GM18502 (cell line): ENCODE measurements around the gene EIF1.
"Not testable (repeated sequence)": the region's sequence is repeated elsewhere in the genome, so short reads cannot be mapped to it uniquely, and the experiment has no call there.

ENCODE experiments used
- ATAC-seq: cut with Tn5 transposase; IDR thresholded peaks from one replicate; pipeline ENCODE4 v1.9.1; 2021; ENCODE audit warnings: mild to moderate bottlenecking; ENCODE audit not compliant: unreplicated experiment, poor library complexity

Gene EIF1

DNA sequence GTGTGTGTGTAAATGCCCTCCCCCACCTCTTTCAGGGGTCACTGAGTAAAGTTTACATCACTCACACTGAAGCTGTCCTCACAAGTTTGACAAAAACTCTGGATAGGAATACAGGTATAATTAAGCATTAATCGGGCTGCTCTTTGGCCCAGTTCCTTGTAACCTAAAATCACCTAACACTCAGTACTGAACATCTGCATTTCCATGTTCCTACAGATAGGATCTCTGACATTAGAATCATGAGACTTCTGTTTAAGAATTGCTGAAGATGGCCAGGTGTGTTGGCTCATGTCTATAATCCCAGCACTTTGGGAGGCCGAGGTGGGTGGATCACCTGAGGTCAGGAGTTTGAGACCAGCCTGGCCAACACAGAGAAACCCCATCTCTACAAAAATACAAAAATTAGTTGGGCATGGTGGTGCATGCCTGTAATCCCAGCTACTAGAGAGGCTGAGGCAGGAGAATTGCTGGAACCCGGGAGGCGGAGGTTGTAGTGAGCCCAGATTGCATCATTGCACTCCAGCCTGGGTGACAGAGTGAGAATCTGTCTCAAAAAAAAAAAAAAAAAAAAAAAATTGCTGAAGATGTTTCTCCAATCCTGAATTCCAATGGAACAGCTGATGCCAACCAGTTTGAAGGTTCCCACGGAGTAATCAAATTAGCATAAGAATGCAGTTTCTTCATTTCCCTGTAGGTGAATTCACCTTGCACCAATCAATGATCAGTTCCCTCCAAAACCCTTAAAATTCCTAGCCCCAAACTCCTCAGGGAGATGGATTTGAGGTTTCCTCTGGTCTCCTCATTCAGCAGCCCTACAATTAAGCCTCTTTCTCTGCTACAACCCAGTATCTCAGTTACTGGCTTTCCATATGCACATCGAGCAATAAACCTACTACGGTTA lies 13.3 kb upstream of the EIF1 start:
- ATAC-seq, result not testable (repeated sequence)

DNA sequence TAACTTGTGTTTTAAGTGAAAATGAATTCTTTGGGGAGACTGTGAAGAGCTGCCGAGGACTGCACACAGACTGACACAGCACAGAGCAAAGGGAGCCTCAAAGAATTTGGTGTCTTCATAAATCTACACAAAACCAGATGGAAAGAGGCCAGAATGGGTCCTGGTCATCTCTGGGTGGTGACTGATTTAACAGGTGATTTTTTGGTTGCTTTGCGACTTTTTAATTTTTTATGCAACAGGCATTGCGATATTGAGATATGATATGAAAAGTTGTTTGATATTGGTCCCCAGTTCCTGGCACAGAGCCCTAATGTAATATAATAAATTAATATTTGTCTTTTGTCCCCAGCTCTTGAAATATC lies 12.6 kb upstream of the EIF1 start:
- no peak for ATAC-seq

DNA sequence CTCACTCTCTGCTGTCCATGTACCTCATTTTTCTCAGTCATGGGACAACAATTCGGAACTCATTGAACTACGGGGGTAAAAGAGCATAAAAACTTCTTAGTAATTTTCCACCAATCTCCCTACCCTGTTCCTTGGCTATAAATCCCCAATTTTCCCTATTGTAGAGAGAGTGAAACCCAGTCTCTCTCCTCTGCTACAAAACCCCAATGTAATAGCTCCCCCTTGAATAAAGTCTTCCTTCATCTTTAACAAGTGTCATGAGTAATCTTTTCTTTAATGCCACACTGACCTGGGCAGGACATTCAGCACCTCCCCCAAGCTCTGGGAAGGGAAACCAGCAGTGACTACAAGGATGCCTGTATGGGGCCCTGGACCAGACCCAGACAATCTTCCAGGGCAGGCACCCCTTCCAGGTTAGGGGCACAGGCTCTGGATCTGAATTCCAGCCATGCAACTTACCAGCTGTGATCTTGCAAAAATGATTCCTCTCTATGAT lies 10.2 kb upstream of the EIF1 start:
- peak; percentile 22 for ATAC-seq

DNA sequence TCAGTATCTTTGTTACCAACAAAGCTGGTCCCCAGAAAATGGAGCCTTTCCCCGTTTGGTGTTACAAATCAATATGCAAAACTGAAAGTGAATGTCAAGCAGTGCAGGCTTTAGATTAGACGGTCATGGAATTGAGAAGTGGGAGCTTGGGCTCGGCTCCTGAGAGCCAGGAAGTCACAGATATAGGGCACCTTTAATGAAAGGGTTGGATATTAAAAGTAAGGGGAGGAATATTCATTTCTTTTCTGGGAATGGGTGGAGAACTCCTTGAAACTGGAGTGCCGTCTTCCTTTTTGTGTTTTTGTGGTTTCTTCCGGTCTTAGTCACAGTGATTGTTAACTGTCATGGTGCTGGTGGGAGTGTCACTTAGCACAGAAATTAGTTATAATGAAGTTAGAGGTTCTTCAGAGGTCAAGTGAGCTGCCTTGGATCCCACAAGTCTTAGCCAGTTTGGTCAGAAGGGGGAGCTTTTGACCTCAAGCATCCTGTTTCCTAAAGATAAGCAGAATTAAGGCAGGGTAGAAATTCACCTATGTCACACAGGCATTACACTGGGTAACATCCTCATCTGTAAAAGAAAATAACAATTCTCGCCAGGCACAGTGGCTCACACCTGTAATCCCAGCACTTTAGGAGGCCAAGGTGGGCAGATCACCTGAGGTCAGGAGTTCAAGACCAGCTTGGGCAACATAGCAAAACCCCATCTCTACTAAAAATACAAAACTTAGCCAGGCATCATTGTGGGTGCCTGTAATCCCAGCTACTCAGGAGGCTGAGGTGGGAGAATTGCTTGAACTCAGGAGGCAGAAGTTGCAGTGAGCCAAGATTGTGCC lies 9.6 kb upstream of the EIF1 start:
- ATAC-seq, result peak; percentile 69

DNA sequence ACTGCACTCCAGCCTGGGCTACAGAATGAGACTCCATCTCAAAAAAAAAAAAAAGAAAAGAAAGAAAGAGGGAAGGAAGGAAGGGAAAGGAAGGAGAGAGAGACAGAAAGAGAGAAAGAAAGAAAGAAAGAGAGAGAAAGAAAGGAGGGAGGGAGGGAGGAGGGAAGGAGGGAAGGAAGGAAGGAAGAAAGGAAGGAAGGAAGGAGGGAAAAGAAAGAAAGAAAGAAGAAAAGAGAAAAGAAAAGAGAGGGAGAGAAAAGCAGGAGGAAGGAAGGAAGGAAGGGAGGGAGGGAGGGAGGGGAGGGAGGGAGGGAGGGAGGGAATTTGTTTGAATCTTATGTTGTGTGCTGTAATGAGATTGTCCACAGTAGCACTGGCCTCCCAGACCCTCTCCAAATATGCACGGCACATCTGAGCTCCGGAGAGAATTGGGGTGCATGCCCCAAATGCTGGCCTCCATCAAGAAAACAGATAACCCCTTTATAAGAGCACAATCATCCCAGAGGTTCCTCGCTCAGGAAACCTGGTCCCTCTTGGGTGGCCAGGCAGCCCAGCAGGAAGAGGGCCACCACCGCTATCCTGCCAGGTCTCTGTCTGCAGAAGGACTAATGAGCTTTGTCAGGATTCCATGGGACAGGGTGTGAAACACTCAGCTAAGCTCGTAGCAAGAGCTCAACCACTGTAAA lies 8.8 kb upstream of the EIF1 start:
- ATAC-seq, result no peak

DNA sequence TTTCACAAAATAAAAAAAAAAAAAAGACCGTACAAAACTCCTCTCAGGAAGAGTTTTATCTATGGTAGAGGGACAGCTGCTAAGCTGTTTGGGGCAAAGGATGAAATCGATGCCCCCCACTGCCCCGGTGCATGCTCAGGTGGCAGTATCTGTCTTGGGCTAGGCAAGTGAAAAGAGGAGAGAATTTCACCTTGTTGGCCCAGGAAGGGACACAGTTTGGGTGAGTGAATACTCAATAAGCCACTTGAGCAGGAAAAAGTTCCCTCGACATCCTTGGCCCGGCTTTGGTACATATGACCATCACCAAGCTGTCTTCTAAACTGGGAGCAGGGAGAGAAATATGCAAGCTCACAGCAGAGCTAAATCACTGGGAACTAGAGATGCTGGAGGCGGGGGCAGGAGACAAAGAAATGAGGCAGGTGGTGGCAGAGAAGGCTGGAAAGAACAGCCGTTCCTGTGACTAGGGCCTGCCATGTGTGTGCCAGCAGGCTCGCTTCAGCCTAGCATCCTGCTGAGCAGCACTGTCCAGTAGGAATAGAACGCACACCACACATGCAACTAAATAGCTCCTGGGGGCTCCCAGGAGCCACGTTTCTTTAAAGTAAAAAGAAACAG lies 8.2 kb upstream of the EIF1 start:
- ATAC-seq, result no peak

DNA sequence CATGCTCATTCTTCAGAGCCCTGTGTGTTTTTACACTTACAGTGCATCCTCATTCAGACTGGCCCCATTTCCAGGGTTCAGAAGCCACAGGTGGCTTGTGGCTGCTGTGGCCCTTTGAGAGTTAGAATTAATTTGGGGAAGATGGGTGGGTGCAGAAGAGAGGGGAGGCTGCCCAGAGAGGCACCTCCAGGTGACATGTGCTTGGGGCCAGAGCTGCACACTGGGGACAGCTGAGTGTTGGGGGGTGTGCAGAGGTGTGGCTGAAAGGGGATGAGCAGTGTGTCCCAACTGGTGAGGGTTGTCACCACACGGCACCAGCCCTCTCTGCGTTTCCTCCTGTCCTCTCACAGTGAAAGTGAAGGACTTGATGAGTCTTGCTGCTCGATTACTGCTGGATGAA lies 6.9 kb upstream of the EIF1 start:
- ATAC-seq, result no peak

DNA sequence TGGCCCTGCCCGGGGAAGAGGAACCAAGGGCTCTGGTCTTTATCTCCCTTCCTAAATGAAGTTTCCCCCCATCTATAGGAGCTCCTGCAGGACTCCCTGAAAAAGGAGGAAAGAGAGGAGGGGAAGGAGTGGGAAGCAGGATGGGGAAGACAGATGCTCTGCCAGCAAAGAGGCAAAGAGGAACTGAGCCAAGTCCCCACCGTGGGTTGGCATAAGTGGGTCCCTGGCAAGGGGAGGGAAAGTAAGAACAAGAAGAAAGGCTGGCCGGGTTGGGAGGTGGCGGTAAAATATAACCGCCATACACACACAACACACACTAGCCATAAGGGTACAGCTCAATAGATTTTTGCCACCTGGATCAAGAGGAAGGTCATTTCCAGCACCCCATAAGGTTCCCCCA lies 6.1 kb upstream of the EIF1 start:
- ATAC-seq, result no peak

DNA sequence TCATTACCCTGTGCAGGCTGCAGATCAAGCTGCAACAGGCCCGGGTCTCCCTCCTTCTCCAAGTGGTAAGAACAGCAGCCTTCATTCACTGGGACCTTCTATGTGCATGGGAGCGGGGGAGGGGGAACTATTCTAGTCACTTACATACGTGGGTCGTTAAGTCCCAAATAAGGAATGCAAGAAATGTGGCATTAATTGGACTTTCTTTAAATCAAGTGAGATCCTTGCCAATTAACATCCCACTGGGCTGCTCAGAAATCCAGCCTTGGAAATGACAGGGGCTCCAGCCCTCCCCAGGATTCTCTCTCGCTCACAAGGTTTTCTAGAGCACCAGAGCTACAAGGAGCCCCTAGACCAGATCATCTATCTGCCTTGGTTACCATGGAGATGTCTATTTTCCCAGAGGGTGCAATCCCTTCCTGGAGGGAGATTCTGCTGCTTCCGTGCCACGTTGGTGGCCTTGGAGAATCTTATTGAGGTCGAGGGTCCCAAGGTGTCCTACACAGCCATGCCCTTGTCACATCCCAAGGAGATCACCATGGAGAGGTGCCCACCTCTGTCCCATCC lies 5.2 kb upstream of the EIF1 start:
- no peak for ATAC-seq

DNA sequence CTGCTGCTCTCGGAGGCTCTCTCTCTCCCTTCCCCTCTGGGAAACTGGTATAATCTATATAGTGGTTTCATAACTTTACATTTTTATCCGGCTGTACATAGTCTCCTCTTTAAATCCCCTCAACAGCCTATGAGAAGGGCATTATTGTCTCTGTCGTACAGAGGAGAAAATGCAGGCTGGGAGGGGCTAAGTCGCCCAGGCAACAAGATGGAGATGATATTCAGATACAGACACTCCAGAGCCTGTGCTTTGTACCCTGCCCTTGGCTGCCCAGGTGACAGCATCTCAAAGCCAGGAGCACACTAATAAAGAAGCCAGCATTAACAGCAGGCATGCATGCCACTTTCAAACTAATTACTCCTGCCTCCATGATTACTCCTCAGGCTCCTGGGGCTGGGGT lies 4.7 kb upstream of the EIF1 start:
- ATAC-seq, result no peak

DNA sequence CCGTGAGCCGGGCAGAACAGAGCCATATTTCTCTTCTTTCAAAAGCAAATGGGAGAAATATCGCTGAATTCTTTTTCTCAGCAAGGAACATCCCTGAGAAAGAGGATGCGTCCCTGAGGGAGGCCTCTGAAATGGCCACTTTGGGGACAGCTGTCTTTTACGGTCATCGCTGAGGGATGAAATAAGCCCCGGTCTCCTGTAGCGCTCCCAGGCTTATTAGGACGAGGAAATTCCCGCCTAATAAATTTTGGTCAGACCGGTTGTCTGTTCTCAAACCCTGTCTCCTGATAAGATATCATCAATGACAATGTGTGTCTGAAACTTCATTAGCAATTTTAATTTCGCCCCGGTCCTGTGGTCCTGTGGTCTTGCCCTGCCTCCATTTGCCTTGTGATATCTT lies 2.9 kb upstream of the EIF1 start:
- ATAC-seq, result not testable (repeated sequence)

DNA sequence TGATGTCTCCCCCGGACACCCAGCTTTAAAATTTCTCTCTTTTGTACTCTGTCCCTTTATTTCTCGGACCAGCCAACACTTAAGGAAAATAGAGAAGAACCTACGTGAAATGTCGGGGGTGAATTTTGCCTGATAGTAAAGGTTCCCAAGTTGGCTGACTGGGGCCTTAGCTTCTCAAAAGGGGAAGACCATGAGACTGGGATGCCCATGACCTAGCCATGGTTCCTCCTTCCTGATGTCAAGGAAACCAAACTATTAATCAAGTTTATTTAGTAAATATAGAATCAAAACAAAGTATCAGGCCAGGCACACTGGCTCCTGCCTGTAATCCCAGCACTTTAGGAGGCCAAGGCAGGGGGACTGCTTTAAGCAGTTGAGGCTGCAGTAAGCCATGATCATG lies 2.4 kb upstream of the EIF1 start:
- ATAC-seq, result no peak

DNA sequence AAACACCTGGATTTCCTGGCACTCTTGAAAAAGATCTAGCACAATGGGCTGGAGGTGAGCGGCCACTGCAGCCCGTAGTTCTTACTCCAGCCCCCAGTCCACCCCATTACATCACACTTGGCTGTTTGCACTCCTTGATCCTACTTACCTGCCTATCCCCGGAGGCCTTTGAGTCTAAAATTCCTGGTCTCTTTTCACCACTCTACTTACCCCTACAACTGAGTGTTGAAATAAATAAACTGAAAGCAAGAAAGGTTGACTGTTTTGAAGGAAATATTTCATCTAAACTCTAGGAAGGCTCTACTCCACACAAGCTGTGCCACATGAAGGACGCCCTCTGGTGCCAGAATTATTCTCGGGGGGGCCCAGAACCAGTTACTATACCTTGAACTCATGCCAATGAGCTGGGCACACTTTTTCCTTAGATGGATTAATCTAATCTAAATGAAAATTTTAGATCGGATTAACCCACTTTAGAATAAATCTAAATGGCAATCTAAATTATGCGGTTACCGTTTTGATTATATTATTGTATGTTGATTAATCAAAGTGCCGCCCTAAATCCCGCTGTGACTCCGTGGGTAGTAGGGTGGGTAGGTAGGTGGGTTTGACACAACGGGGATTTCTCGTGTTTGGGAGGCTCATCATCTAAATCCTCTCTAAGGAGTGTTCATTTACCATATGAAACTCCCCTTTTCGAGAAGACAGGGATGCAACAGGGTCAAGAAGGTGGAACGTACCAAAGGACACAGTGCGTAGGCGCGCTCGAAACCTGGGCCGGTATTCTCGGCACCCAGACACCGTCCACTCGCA lies 651 bp upstream of the EIF1 start:
- peak; percentile 5 for ATAC-seq

DNA sequence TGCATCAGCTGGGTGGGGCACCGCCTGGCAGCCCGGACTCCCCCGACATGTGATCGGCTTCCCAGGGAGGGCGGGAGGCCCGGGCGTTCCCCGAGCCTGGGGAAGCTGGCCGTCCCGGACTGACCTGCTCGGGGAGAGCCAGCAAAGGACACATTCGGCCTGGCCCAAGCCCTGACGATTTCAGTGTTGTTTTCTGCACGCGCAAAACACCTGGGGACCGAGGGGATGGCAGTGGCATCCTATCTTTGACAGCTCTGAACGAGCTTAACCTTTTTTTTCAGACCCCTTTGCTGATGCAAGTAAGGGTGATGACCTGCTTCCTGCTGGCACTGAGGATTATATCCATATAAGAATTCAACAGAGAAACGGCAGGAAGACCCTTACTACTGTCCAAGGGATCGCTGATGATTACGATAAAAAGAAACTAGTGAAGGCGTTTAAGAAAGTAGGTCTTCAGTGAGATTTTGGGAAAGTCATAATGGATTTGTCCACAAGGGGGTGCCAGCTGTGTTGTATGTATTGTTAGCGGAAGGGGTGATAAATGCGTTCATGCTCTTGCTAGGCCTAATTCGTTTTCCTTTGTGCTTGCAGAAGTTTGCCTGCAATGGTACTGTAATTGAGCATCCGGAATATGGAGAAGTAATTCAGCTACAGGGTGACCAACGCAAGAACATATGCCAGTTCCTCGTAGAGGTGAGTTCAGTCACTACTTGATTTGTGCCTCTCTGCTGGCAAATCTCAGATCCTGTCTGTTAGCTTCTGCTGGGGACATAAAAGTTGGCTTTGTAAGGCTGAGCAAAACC lies 1.0 kb downstream of the EIF1 start:
- no peak for ATAC-seq

DNA sequence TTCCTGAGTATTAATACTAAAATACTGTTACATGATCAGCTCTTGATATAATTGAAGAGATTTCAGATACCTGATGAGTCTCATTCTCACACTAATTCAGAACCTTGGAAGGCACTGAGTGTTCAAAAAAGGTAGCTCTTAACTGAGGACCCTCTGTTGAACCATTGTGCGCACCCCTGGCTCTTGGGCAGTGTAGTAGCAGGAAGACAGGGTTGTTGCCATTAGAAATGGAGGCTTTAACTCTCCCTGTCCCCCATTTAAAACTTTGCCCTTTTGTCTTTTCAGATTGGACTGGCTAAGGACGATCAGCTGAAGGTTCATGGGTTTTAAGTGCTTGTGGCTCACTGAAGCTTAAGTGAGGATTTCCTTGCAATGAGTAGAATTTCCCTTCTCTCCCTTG lies 1.8 kb downstream of the EIF1 start:
- ATAC-seq, result no peak

DNA sequence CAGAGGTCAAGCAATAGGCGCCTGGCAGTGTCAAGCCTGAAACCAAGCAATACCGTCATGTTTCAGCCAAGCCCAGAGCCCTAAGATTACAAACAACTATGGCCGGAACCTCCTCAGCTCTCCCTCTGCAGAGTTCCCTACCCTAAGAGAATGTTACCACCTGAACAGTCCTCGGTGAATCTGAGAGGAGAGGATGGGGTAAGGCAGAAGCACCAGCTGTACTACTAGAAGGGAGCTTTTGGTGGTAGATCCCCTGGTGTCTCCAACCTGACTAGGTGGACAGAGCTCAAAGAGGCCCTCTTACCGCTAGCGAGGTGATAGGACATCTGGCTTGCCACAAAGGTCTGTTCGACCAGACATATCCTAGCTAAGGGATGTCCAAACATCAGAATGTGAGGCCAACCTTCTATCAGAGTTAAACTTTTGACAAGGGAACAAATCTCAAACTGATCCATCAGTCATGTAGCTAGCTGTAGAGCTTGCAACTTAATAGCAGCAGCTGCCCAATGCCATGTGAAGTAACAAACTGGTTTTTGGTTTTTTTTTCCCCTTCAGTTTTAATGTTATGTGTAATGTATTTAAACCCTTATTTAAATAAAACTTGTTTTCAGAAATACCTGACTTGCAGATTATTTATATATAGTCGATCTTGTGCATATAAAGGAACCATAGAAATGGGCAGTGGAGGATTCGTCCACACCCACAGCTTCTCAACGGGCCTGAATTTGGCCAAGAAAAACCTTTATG lies 2.5 kb downstream of the EIF1 start:
- no peak for ATAC-seq

DNA sequence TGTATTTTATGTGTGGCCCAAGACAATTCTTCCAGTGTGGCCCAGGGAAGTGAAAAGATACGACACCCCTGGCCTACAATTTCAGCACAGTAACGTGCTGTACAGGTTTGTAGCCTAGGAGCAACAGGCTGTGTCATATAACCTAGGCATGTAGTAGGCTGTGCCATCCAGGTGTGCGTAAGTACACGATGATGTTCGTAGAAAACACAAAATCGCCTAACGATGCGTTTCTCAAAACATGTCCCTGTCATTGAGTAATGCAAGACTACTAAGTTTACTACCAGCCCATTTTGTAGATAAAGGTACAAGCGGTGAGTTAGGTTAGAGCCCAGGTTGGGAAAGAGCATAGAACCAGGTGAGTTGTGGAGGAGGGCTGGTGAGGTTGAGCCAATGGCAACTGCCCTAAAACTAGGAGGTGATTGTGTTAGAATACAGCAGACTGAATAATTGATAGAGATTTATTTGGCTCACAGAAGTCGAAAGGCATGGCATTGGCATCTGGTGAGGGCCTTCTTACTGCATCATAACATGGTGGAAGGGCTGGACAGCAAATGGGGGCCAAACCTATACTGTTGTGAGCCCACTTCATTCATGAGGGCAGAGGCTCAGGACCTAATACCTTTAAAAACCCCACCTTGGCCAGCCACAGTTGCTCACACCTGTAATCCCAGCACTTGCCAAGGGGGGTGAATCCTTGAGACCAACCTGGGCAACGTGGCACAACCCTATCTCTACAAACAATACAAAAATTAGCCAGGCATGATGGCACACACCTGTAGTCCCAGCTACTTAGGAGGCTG lies 4.2 kb downstream of the EIF1 start:
- ATAC-seq, result no peak
